Activated CD4-positive, alpha-beta T cell treated with anti-CD3 and anti-CD28 coated beads, Interleukin-10, Interleukin-2, amounts not matched to agents 100 ng/mL and 50 ng/mL, durations not matched to agents 16 hours and 8 hours (primary cell): ENCODE measurements around the gene SMG6.
"Not testable (repeated sequence)": the region's sequence is repeated elsewhere in the genome, so short reads cannot be mapped to it uniquely, and the experiment has no call there.

Experiments used
- DNase-seq: peaks from one replicate; pipeline ENCODE4 v3.0.0-alpha.2; 2020

The SMG6 gene

GRCh38 chr17:2302778-2303203, 794 bp downstream of the SMG6 start:
- DNase-seq, result no peak

DNA sequence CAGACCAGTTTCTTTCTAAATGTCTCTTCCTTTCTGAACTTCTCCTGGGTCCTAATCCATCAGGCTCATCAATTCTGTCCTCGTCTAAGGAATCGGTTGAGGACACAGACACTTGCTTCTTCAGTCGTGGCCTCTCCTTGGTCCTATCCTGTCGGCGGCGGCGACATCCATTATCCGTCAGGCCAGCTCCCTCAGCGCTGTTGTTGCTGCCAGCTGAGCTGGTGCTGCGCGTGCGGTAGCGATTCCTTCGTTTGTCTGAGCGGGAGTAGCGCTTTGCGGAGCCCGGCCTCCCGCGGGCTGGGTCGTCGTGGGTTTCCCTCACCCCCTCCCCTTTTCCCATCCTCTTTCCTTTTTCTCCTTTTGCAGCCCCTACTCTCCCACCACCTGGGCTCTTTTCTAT, 3.8 kb downstream of the SMG6 start:
- no peak for DNase-seq

GRCh38 chr17:2299136-2299535, 4.4 kb downstream of the SMG6 start:
- no peak for DNase-seq

- DNase-seq, result no peak
These were observed 6.6 kb downstream of the SMG6 start for GRCh38 chr17:2297023-2297422.

DNA sequence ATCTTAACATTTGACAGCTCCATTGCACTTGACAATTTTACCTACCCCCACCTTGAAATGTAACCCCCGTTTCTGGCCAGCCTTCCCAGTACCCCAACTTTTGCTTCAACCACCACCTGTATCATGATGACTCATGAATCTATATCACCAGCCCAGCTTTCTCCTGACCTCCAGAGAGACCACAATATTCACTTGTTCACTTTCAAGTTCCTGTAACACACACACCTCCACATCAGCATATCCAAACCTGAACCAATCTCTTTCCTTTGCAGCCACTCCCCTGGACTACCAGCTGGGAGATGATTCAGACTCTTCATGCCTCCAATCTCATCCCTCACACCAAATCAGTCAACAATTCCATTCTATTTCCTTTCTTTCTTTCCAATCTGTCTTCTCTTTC, 8.0 kb downstream of the SMG6 start:
- peak; percentile 42 for DNase-seq

DNA sequence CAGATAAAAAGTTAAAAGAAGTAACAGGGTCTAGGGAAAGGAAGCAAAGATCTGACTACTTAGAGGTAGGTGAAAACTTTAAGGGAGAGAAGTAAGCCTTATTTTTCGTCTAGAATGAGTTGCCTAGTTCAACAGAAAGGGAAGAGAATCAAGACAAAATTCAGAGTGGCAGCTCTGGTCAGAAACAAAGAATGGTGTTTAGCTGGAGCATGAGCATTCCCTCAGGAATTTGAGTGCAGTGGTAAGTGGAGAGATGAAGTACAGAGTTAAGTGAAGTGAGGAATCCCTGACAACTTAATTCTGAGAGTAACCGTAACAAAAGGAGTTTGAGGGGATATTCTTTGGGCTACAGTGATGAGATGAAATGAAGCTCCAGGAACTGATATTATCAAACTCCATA, 11.5 kb downstream of the SMG6 start:
- DNase-seq, result no peak

- DNase-seq, result no peak
These were observed 13.6 kb downstream of the SMG6 start for GRCh38 chr17:2289878-2290478.

GRCh38 chr17:2283302-2283701, 20.3 kb downstream of the SMG6 start:
- DNase-seq, result no peak

DNA sequence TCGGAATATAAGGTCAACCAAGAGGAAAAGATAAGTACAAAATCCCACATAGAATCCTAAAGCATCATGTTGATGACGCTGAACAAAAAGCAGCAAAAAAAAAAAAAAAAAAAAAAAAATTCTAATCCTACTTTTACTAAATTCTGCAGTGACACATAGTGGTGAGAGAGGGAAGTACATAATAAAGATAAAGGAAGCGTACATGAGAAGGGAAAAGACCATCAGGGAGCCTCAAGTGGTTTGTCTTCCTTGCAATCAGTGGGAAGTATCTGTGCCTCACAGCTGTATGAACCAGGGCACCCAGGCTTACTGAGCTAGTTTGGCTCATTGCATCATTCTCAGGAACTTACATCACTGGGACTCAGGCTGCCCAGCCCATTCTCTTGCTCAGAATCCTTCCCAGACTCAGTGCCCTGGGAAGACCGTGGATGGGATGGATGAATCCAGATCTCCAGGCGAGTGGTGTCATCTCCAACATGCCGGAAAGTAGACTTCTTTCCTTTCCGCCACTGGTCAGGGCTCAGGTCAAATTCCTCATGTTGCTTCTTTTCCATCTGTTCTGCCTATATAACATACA, 21.2 kb downstream of the SMG6 start:
- DNase-seq, result peak; percentile 60

GRCh38 chr17:2279707-2280106, 23.9 kb downstream of the SMG6 start:
- DNase-seq, result no peak

- no peak for DNase-seq
These were observed 26.0 kb downstream of the SMG6 start for GRCh38 chr17:2277429-2278170.

DNA sequence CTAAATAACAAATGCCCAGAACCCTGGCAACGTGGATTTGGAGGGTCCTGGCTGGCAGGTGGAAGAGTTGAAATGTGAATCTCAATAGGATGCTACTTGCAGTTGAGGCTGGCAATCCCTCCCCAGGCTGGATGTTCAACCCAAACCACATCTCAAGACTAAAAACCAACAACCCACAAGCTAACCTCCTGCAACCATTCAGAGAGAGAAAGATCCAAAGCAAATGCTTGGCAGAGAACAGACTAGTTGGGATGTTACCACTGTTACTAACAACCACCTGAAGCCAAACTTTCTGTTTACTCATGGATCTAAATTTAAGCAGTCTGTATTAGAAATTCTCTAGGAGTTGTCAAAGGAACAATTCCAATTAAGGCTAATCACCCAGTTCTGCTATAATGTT, 27.9 kb downstream of the SMG6 start:
- peak; percentile 25 for DNase-seq

- DNase-seq, result no peak
These were observed 29.2 kb downstream of the SMG6 start for GRCh38 chr17:2274414-2274813.

DNA sequence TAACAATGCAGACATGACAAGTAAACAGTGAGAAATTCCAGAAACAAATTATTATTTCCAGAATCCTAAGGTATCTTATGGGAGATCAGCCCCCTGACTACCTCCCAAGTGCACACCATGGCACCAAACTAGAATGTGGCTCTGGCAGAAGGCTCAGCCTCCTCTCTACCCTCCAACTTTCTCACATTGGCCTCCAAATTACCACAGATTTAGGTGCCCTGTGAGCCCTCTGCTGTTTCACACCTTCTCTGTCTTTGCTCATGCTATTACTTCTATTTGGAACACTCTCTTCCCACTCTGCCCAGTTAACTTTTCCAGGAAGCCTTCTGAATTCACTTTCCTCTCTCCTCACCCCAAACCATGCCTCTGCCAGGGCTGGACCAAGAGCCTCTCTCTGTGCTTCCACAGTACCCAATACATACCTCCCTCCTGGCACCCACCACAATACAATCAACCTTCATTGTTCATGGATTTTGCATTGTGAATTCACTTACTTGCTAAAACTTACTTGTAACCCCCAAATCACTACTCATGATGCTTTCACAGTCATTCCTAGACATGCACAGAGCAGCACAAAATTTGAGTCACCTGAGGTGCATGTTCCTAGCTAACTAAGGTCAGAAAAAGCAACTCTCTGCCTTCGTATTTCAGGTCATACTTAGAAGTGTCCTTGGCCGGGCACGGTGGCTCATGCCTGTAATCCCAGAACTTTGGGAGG, 31.4 kb downstream of the SMG6 start:
- peak; percentile 61 for DNase-seq

DNA sequence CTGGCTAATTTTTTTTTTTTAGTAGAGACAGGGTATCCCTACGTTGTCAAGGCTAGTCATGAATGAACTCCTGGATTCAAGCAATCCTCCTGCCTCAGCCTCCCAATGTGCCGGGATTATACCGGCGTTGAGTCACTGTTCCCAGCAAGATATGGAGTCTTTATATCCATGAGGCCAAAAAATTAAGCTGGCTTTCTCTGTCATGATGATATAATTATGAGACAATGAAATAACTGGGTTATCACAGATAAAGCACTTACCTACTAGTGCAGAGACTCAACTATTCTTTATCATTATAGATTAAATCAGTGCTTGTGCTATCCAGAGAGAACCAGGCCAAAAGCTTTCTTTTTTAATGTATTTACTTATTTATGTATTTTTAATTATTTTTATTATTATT, 36.2 kb downstream of the SMG6 start:
- no peak for DNase-seq

DNA sequence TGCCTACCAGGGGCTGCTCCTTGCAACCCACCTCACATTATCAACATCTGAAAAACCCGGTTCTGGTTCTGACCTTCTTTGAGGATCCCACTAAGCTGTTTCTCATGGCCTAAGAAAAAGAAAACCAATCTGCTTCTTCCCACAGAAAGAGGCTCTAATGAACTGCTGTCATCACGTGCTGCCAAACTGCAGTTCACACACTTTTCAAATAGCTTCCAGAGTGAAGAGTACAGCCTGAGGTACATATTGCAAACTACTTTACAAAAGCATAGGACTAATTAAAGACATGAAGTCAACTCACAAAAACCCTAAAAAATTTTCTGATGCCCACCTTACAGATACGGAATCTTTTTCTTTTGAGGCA, 36.7 kb downstream of the SMG6 start:
- DNase-seq, result no peak

GRCh38 chr17:2266045-2266864, 37.3 kb downstream of the SMG6 start:
- peak; percentile 95 for DNase-seq

- DNase-seq, result not testable (repeated sequence)
These were observed 38.4 kb downstream of the SMG6 start for GRCh38 chr17:2265166-2265565.

- DNase-seq, result peak; percentile 20
These were observed 39.3 kb downstream of the SMG6 start for GRCh38 chr17:2264067-2264860.

- DNase-seq, result peak; percentile 57
These were observed 40.2 kb downstream of the SMG6 start for GRCh38 chr17:2263183-2264066.

DNA sequence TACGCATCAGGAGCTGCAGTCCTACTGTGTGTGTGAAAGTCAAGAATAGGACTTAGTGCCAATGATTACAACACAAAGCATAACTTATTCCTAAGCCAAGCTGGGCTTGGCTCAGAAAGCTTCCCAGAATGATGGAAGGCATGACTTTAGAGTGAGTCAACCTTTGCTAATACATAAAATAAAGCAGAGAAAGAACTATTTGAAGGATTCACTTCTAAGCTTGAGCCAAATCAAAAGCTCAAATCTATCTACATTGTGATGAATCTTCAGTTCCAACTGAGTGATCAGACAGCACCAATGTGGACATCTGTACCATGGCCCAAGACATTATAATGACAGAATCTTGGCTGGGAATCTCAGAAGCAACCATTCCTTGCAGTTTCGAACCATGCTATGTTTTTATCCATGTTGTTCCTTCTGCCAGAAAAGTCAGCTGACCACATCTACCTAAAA, 41.4 kb downstream of the SMG6 start:
- no peak for DNase-seq
